Right renal cortex interstitium (tissue), 3 donors: ENCODE measurements around the gene OR4N5. TPM values are rescaled to one million over a fixed set of nuclear protein-coding genes. Genes with fewer than 3 reads are reported as not detected.
"Not testable (repeated sequence)": the region's sequence is repeated elsewhere in the genome, so short reads cannot be mapped to it uniquely, and the experiment has no call there.

Experiments
- DNase-seq, 3 donors: peaks; one replicate each; pipeline ENCODE4 v3.0.0-alpha.2; 2013; ENCODE audit warnings: low read depth in 3 of 3, low spot score in 2 of 3
- polyA plus RNA-seq, 3 donors: library from polyadenylated mRNA; unstranded; fragments of 120-200 nt; gene quantifications; one replicate each; pipeline ENCODE4 v1.2.1, GENCODE V29; 2013; ENCODE audit not compliant: insufficient read length in 3 of 3

Gene OR4N5
- polyA plus RNA-seq = not detected

- no peak for DNase-seq
Measured at GRCh38 chr14:20138520-20138919, at the start of gene OR4N5. Gene OR4N5 (plus strand): TSS chr14:20138820. CDS start chr14:20143736, 4,916 bp downstream.

GRCh38 chr14:20092050-20092449 lies 46.6 kb upstream of the OR4N5 start:
- DNase-seq = no peak

GRCh38 chr14:20093442-20093841 lies 45.2 kb upstream of the OR4N5 start:
- DNase-seq = no peak

- not testable (repeated sequence) for DNase-seq
Measured at GRCh38 chr14:20098926-20099770, 39.5 kb upstream of the OR4N5 start.

- no peak for DNase-seq
Measured at GRCh38 chr14:20110438-20110837, 28.2 kb upstream of the OR4N5 start, which contains the start of gene OR4K17. Gene OR4K17 (plus strand): TSS chr14:20110739. CDS start chr14:20117500, 6,761 bp downstream.

GRCh38 chr14:20112321-20112720 lies 26.3 kb upstream of the OR4N5 start:
- no peak for DNase-seq

- DNase-seq = no peak
Measured at GRCh38 chr14:20116748-20117147, 21.9 kb upstream of the OR4N5 start.

GRCh38 chr14:20118795-20119194 lies 19.8 kb upstream of the OR4N5 start:
- no peak for DNase-seq

GRCh38 chr14:20143911-20144310 lies 5.3 kb downstream of the OR4N5 start:
- DNase-seq = no peak

GRCh38 chr14:20144820-20145219 lies 6.2 kb downstream of the OR4N5 start:
- no peak for DNase-seq

- DNase-seq = no peak
Measured at GRCh38 chr14:20164462-20164861, 25.8 kb downstream of the OR4N5 start.

GRCh38 chr14:20167091-20167490 lies 28.5 kb downstream of the OR4N5 start:
- no peak for DNase-seq

- not testable (repeated sequence) for DNase-seq
Measured at GRCh38 chr14:20169852-20170251, 31.2 kb downstream of the OR4N5 start.

- DNase-seq = not testable (repeated sequence)
Measured at GRCh38 chr14:20174205-20174604, 35.6 kb downstream of the OR4N5 start.

- DNase-seq = no peak
Measured at GRCh38 chr14:20176330-20176729, 37.7 kb downstream of the OR4N5 start.

- DNase-seq = no peak
Measured at GRCh38 chr14:20177433-20177974, 38.9 kb downstream of the OR4N5 start.

GRCh38 chr14:20179218-20179617 lies 40.6 kb downstream of the OR4N5 start:
- DNase-seq = no peak

- no peak for DNase-seq
Measured at GRCh38 chr14:20179880-20180279, 41.3 kb downstream of the OR4N5 start.

GRCh38 chr14:20180486-20180885 lies 41.9 kb downstream of the OR4N5 start:
- DNase-seq = no peak

GRCh38 chr14:20184181-20184580 lies 45.6 kb downstream of the OR4N5 start:
- DNase-seq = no peak

- DNase-seq = no peak
Measured at GRCh38 chr14:20190596-20190995, 52.0 kb downstream of the OR4N5 start, which contains the start of gene OR11G2. Gene OR11G2 (plus strand): TSS chr14:20190896. CDS start chr14:20197438, 6,542 bp downstream.

- no peak for DNase-seq
Measured at GRCh38 chr14:20191396-20191795, 52.8 kb downstream of the OR4N5 start.
